A673 (cell line): ENCODE measurements around the gene PRF1. TPM values are rescaled to one million over a fixed set of nuclear protein-coding genes. Genes with fewer than 3 reads are reported as not detected.

Experiments
- BruUV-seq: library from RNA; stranded (reverse); fragments of 400-500 nt; replicated peaks from 2 replicates; lab custom pipeline; 2021; lab: Mats Ljungman, UMichigan
- CTCF ChIA-PET: fragments of 300-600 bp; sonication (Branson Sonifier 250); formaldehyde crosslinking; loops from one replicate; lab custom pipeline; 2022; ENCODE audit warnings: antibody characterized with exemption; lab: Charles Lee
- POLR2A ChIA-PET: fragments of 300-600 bp; sonication (Branson Sonifier 250); formaldehyde crosslinking; loops from one replicate; lab custom pipeline; 2022; ENCODE audit warnings: antibody characterized with exemption; ENCODE audit not compliant: low non-redundant PET; lab: Charles Lee
- DNase-seq: peaks from one replicate; pipeline ENCODE4 v3.0.0-alpha.2; 2015; ENCODE audit warnings: low spot score
- H3K27ac ChIP-seq: fragments of 200-600 bp; sonication (generic); 2 replicates; pipeline ENCODE4 v1.5.1; 2016; ENCODE audit warnings: mixed run types, low read depth, mild to moderate bottlenecking, mixed read lengths, antibody characterized with exemption, low read length; ENCODE audit not compliant: poor library complexity, severe bottlenecking
- H3K27me3 ChIP-seq: fragments of 200-600 bp; sonication (generic); replicated peaks from 2 replicates; pipeline ENCODE4 v1.6.1; 2017; ENCODE audit warnings: mixed run types, low read depth, mild to moderate bottlenecking, mixed read lengths, antibody characterized with exemption, low read length; ENCODE audit not compliant: insufficient read depth, poor library complexity
- H3K36me3 ChIP-seq: fragments of 200-600 bp; sonication (generic); 2 replicates; pipeline ENCODE4 v1.6.1; 2016; ENCODE audit warnings: mixed run types, mild to moderate bottlenecking, mixed read lengths, antibody characterized with exemption, low read length; ENCODE audit not compliant: insufficient read depth, poor library complexity, severe bottlenecking
- H3K4me1 ChIP-seq: fragments of 200-600 bp; sonication (generic); 2 replicates; pipeline ENCODE4 v1.6.1; 2017; ENCODE audit warnings: mixed run types, mild to moderate bottlenecking, mixed read lengths, antibody characterized with exemption, low read length; ENCODE audit not compliant: insufficient read depth, poor library complexity, severe bottlenecking
- H3K4me3 ChIP-seq: fragments of 200-600 bp; sonication (generic); 2 replicates; pipeline ENCODE4 v1.5.1; 2016; ENCODE audit warnings: low read depth, mixed run types, mild to moderate bottlenecking, mixed read lengths, low read length; ENCODE audit not compliant: poor library complexity, severe bottlenecking
- H3K9me3 ChIP-seq: fragments of 200-600 bp; sonication (generic); 2 replicates; pipeline ENCODE4 v1.6.1; 2016; ENCODE audit warnings: mixed run types, low read depth, mild to moderate bottlenecking, mixed read lengths, antibody characterized with exemption, low read length; ENCODE audit not compliant: poor library complexity, severe bottlenecking
- CTCF ChIP-seq: fragments of 300-800, 200-600 bp; sonication (generic); conservative IDR thresholded peaks from 2 replicates; pipeline ENCODE4 v1.5.1; 2017; ENCODE audit warnings: low read depth, mild to moderate bottlenecking, antibody characterized with exemption, low read length, moderate library complexity, mixed read lengths
- EZH2 ChIP-seq: fragments of 200-600 bp; sonication (generic); IDR thresholded peaks from 2 replicates; pipeline ENCODE4 v1.6.1; 2017; ENCODE audit warnings: borderline replicate concordance, low read depth, mild to moderate bottlenecking, mixed read lengths, antibody characterized with exemption, low read length; ENCODE audit not compliant: poor library complexity, severe bottlenecking
- intact Hi-C: fragments of 100-400 bp; cut with micrococcal nuclease; formaldehyde crosslinking; loops from one replicate; pipeline ENCODE4 v1.10.0; 2022; ENCODE audit not compliant: unreplicated experiment
- total RNA-seq: library from RNA; stranded (reverse); gene quantifications from 2 replicates; pipeline ENCODE4 v1.2.3, GENCODE V29; 2021

The PRF1 gene
- total RNA-seq, 1 experiment from 2014 or later = not detected

GRCh38 chr10:70601746-70602145 lies 795 bp downstream of the PRF1 start:
- POLR2A ChIA-PET = no interaction called here
- H3K4me3 ChIP-seq = no peak overlapping the region

GRCh38 chr10:70600512-70601395 lies 1.8 kb downstream of the PRF1 start:
- no peaks in the 10 kb centered on the region for H3K36me3 ChIP-seq
- TF ChIP-seq CTCF = no peak
- no peak for TF ChIP-seq EZH2
- intact Hi-C loops = no loop called here
- no peaks in the 10 kb centered on the region for H3K4me1 ChIP-seq
- ChIA-PET CTCF (no interaction called here), POLR2A (no interaction called here)
- no peak for DNase-seq
- no peak overlapping the region for H3K4me3 ChIP-seq
- no peaks in the 10 kb centered on the region for H3K27me3 ChIP-seq
- H3K27ac ChIP-seq = no peak overlapping the region
- BruUV-seq = no TSS peak
- no peaks in the 10 kb centered on the region for H3K9me3 ChIP-seq

More at GRCh38 chr10:70601746-70602145, 795 bp downstream of the PRF1 start:
- no peak for DNase-seq
- Histone ChIP-seq H3K27me3 (no peaks in the 10 kb centered on the region), H3K36me3 (no peaks in the 10 kb centered on the region), H3K9me3 (no peaks in the 10 kb centered on the region), H3K4me1 (no peaks in the 10 kb centered on the region), H3K27ac (no peak overlapping the region)
- intact Hi-C loops = no loop called here
- CTCF ChIA-PET = no interaction called here
- BruUV-seq = no TSS peak
- TF ChIP-seq CTCF = no peak
- TF ChIP-seq EZH2 = no peak

GRCh38 chr10:70599791-70600190 lies 2.8 kb downstream of the PRF1 start:
- Histone ChIP-seq H3K27me3 (no peaks in the 10 kb centered on the region), H3K4me3 (no peak overlapping the region), H3K4me1 (no peaks in the 10 kb centered on the region), H3K36me3 (no peaks in the 10 kb centered on the region), H3K27ac (no peak overlapping the region), H3K9me3 (no peaks in the 10 kb centered on the region)
- CTCF ChIA-PET = no interaction called here
- POLR2A ChIA-PET = no interaction called here
- no TSS peak for BruUV-seq
- no peak for DNase-seq
- intact Hi-C loops = no loop called here
- TF ChIP-seq CTCF (no peak), EZH2 (no peak)
